H7 (cell line): ENCODE results near the gene TENM4. TPM values are rescaled to one million over a fixed set of nuclear protein-coding genes. Genes with fewer than 3 reads are reported as not detected.

Source experiments
- DNase-seq: peaks from one replicate; pipeline ENCODE4 v3.0.0; 2012
- H3K27me3 ChIP-seq: 2 replicates; pipeline ENCODE4 v1.6.0; 2011; ENCODE audit warnings: mild to moderate bottlenecking, low read length; ENCODE audit not compliant: control insufficient read depth, insufficient read depth
- H3K36me3 ChIP-seq: replicated peaks from 2 replicates; pipeline ENCODE4 v1.5.1; 2011; ENCODE audit warnings: low read length; ENCODE audit not compliant: control insufficient read depth, insufficient read depth
- H3K4me3 ChIP-seq: 2 replicates; pipeline ENCODE4 v1.5.1; 2011; ENCODE audit warnings: low read depth, mild to moderate bottlenecking, control low read depth, low read length, moderate library complexity; ENCODE audit not compliant: insufficient read depth
- total RNA-seq: library from RNA; depleted of rRNA; stranded (reverse); fragments of >200 nt; shearing (Covaris generic); gene quantifications from 2 replicates; pipeline ENCODE4 v1.2.3, GENCODE V29; 2014

The TENM4 gene
- total RNA-seq, 1 experiment from 2014 or later = 29.6 TPM

DNA sequence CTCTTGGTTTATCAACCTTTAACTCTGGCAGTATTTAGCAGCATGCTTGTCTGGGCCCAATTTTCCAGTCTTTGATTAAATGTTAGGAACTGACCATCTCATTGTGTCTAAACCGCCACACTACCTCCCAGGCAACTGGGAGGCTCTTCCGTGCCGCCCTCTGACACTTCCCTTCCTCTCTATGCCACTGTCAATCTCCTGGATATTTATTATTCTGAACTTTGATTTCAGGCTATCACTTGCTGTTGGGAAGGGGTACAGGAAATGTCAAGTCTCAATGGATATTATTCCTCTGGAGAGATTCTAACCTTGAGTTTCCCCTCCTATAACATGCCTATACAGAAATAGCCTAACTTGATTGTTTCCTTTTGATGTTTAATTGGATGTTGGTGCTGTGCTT lies 643.3 kb downstream of the TENM4 start:
- H3K27me3 ChIP-seq = no peaks in the 10 kb centered on the region
- DNase-seq = no peak
- H3K36me3 ChIP-seq = no peaks in the 10 kb centered on the region
- no peak overlapping the region for H3K4me3 ChIP-seq

- Histone ChIP-seq H3K4me3 (no peak overlapping the region), H3K27me3 (no peaks in the 10 kb centered on the region), H3K36me3 (no peaks in the 10 kb centered on the region)
- no peak for DNase-seq
These were observed 643.9 kb downstream of the TENM4 start for GRCh38 chr11:78796956-78797355.

DNA sequence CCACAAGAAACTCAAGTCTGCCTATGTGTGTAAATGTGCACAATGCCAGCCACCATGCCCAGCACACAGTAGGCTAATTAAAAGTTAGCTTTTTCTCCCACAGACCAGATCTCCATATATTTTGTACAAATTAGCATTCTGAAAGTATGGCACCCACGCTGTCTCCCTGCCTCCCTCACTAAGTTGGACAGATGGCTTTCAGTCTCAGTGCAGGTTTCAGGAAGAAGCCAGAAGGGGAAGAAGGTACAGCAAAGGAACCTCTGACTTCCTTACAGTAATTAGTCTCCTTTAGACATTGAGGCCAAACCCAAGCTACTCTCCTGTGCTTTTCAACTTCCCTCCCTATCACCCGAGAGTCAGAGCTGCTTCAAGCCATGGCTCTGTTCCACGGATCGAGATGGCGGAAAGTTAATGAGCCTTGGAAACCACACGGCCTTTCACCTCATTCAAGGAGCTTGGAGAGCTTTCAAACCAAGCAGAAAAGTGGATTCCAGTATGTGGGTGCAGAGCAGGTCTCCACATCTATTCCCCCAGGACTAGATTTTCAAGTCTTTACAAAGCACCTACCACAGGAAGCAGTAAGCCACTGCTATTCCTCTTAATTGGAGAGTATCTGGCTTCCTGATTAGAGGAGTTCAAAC lies 645.1 kb downstream of the TENM4 start:
- no peaks in the 10 kb centered on the region for H3K36me3 ChIP-seq
- no peak for DNase-seq
- H3K4me3 ChIP-seq = no peak overlapping the region
- H3K27me3 ChIP-seq = no peaks in the 10 kb centered on the region

- no peaks in the 10 kb centered on the region for H3K36me3 ChIP-seq
- no peak overlapping the region for H3K4me3 ChIP-seq
- DNase-seq = no peak
- no peaks in the 10 kb centered on the region for H3K27me3 ChIP-seq
These were observed 648.9 kb downstream of the TENM4 start for GRCh38 chr11:78791964-78792363.

- Histone ChIP-seq H3K36me3 (no peaks in the 10 kb centered on the region), H3K4me3 (no peak overlapping the region), H3K27me3 (no peaks in the 10 kb centered on the region)
- no peak for DNase-seq
These were observed 649.6 kb downstream of the TENM4 start for GRCh38 chr11:78791254-78791653.

DNA sequence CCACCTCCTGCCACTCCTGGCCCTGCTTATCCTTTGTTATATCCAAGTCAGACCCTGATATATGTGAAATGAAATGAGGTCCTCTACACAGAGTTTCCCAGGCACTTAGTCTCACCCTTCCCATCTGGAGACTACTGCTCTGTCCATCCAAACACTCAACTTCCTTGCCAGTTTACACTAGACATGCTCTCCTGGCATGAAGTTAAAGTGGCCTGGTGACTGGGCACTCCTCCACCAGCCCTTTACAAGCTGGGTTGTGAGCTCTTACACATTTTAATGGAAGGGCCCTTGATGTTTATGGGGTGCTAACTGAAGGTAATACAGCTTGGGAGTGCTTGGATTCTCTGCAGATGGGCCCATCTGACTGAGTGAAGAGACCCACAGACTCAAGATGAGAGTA lies 650.0 kb downstream of the TENM4 start:
- no peak overlapping the region for H3K4me3 ChIP-seq

GRCh38 chr11:78789375-78789774 lies 651.5 kb downstream of the TENM4 start:
- no peaks in the 10 kb centered on the region for H3K27me3 ChIP-seq
- H3K36me3 ChIP-seq = no peaks in the 10 kb centered on the region
- no peak overlapping the region for H3K4me3 ChIP-seq
- DNase-seq = no peak

More for the DNA sequence above, 650.0 kb downstream of the TENM4 start:
- DNase-seq = no peak
- no peaks in the 10 kb centered on the region for H3K36me3 ChIP-seq
- no peaks in the 10 kb centered on the region for H3K27me3 ChIP-seq

DNA sequence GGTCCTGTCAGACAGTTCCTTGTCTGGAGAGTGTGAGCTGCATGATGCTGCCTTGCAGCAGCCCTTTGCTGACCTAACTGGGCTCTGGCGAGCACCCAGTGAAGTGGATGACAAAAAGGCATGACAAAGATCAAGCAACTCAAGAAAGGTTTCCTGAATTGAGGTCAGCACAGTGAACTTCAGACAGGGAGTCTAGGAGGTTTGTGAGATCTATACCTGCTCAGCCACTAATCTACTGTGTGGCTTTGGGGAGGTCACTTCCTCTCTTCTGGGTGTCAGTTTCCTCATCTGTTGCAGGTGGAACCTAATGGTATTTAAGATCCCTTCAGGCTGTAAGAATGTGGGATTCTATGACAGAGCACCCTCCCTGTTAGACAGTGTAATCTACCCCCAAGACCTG lies 652.3 kb downstream of the TENM4 start:
- no peaks in the 10 kb centered on the region for H3K27me3 ChIP-seq
- H3K4me3 ChIP-seq = no peak overlapping the region
- no peak for DNase-seq
- H3K36me3 ChIP-seq = no peaks in the 10 kb centered on the region

GRCh38 chr11:78787696-78788095 lies 653.1 kb downstream of the TENM4 start:
- Histone ChIP-seq H3K36me3 (no peaks in the 10 kb centered on the region), H3K27me3 (no peaks in the 10 kb centered on the region), H3K4me3 (no peak overlapping the region)
- DNase-seq = no peak

GRCh38 chr11:78786746-78787145 lies 654.1 kb downstream of the TENM4 start:
- no peak for DNase-seq
- Histone ChIP-seq H3K4me3 (no peak overlapping the region), H3K27me3 (no peaks in the 10 kb centered on the region), H3K36me3 (no peaks in the 10 kb centered on the region)

DNA sequence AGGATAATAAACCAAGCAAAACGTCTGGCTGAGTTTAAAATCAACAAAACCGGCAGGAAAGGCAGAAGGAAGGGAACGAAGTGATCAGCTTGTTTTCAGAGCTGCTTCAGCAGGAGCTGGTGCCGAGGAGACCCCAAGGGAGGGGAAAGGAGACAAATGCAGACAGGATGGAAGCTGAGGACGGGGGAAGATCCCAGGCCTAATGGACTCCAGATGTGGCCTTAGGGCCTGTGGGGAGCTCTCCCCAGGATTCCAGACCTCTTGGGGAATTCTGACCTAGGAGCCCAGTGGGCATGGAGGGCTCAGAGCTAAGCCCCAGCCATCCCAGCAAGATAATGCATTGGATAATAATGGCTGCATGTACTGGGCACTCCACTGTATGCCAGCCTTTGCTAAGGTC lies 654.7 kb downstream of the TENM4 start:
- no peak for DNase-seq
- Histone ChIP-seq H3K4me3 (no peak overlapping the region), H3K27me3 (no peaks in the 10 kb centered on the region), H3K36me3 (no peaks in the 10 kb centered on the region)

- H3K36me3 ChIP-seq = no peaks in the 10 kb centered on the region
- DNase-seq = no peak
- no peaks in the 10 kb centered on the region for H3K27me3 ChIP-seq
- H3K4me3 ChIP-seq = no peak overlapping the region
These were observed 656.3 kb downstream of the TENM4 start for GRCh38 chr11:78784321-78785061.

- no peaks in the 10 kb centered on the region for H3K36me3 ChIP-seq
- DNase-seq = no peak
These were observed 657.0 kb downstream of the TENM4 start for GRCh38 chr11:78783846-78784245.

GRCh38 chr11:78783301-78783700 lies 657.5 kb downstream of the TENM4 start:
- Histone ChIP-seq H3K4me3 (no peak overlapping the region), H3K36me3 (no peaks in the 10 kb centered on the region), H3K27me3 (no peaks in the 10 kb centered on the region)
- DNase-seq = no peak

More at GRCh38 chr11:78783846-78784245, 657.0 kb downstream of the TENM4 start:
- H3K4me3 ChIP-seq = no peak overlapping the region
- no peaks in the 10 kb centered on the region for H3K27me3 ChIP-seq

- H3K4me3 ChIP-seq = no peak overlapping the region
- no peaks in the 10 kb centered on the region for H3K27me3 ChIP-seq
- H3K36me3 ChIP-seq = no peaks in the 10 kb centered on the region
- no peak for DNase-seq
These were observed 658.1 kb downstream of the TENM4 start for GRCh38 chr11:78782725-78783124.
